IPS-18a (cell line): ENCODE measurements around the gene CFAP45.

Experiments used
- H3K27ac ChIP-seq: one replicate; pipeline ENCODE4 v1.5.1; 2013; ENCODE audit warnings: low read length
- H3K27me3 ChIP-seq: one replicate; pipeline ENCODE4 v1.6.1; 2013; ENCODE audit warnings: mild to moderate bottlenecking, low read length; ENCODE audit not compliant: control insufficient read depth, insufficient read depth
- H3K36me3 ChIP-seq: one replicate; pipeline ENCODE4 v1.6.1; 2013; ENCODE audit warnings: low read depth, low read length; ENCODE audit not compliant: control insufficient read depth
- H3K4me1 ChIP-seq: one replicate; pipeline ENCODE4 v1.6.1; 2013; ENCODE audit warnings: low read depth, low read length; ENCODE audit not compliant: control insufficient read depth
- H3K4me3 ChIP-seq: one replicate; pipeline ENCODE4 v1.5.1; 2013; ENCODE audit warnings: low read length
- H3K9ac ChIP-seq: one replicate; pipeline ENCODE4 v1.6.1; 2013; ENCODE audit warnings: mild to moderate bottlenecking, low read length, moderate library complexity
- H3K9me3 ChIP-seq: one replicate; pipeline ENCODE4 v1.6.1; 2013; ENCODE audit warnings: low read depth, low read length; ENCODE audit not compliant: control insufficient read depth

Gene CFAP45

GRCh38 chr1:159823406-159823805 lies 76.6 kb downstream of the CFAP45 start:
- no peak overlapping the region for H3K9ac ChIP-seq
- no peak overlapping the region for H3K27ac ChIP-seq
- H3K27me3 ChIP-seq = no peaks in the 10 kb centered on the region
- H3K4me1 ChIP-seq = peaks cover 1% of the 10 kb centered on the region
- no peaks in the 10 kb centered on the region for H3K36me3 ChIP-seq
- H3K9me3 ChIP-seq = no peaks in the 10 kb centered on the region
- H3K4me3 ChIP-seq = no peak overlapping the region
